Fibroblast of mammary gland (primary cell): ENCODE data around the gene NBPF9.
"Not testable (repeated sequence)": the region's sequence is repeated elsewhere in the genome, so short reads cannot be mapped to it uniquely, and the experiment has no call there.

ENCODE experiments used
- DNase-seq: peaks from one replicate; pipeline ENCODE4 v3.0.0-alpha.2; 2010; ENCODE audit warnings: low read depth
- H3K4me3 ChIP-seq: 2 replicates; pipeline ENCODE4 v1.5.1; 2011; ENCODE audit warnings: low read depth, mild to moderate bottlenecking, low read length, moderate library complexity; ENCODE audit not compliant: control insufficient read depth

NBPF9 gene

GRCh38 chr1:149016626-149017025 lies 86.7 kb downstream of the NBPF9 start:
- DNase-seq, H3K4me3 ChIP-seq: not testable (repeated sequence)

- DNase-seq, H3K4me3 ChIP-seq: not testable (repeated sequence)
Measured at GRCh38 chr1:149015522-149015921, 87.8 kb downstream of the NBPF9 start.

- DNase-seq, H3K4me3 ChIP-seq: not testable (repeated sequence)
Measured at GRCh38 chr1:149013513-149013912, 89.8 kb downstream of the NBPF9 start.

- H3K4me3 ChIP-seq, DNase-seq: not testable (repeated sequence)
Measured at GRCh38 chr1:149012599-149012998, 90.8 kb downstream of the NBPF9 start.

GRCh38 chr1:149009761-149010160 lies 93.6 kb downstream of the NBPF9 start:
- H3K4me3 ChIP-seq, DNase-seq: not testable (repeated sequence)

GRCh38 chr1:149008769-149009168 lies 94.6 kb downstream of the NBPF9 start:
- DNase-seq, H3K4me3 ChIP-seq: not testable (repeated sequence)

GRCh38 chr1:149008326-149008725 lies 95.0 kb downstream of the NBPF9 start:
- not testable (repeated sequence) for H3K4me3 ChIP-seq, DNase-seq
